GM12873 (cell line): ENCODE measurements around the gene CNST.

Experiments
- CTCF ChIP-seq: IDR thresholded peaks from 2 replicates; pipeline ENCODE4 v1.5.1; 2012; ENCODE audit warnings: low read depth, mild to moderate bottlenecking, moderate library complexity, low read length, control low read depth; ENCODE audit not compliant: insufficient read depth; ENCODE audit errors: missing control alignments

Gene CNST

GRCh38 chr1:246566128-246566812 lies at the start of gene CNST, which contains the start of gene TFB2M:
Gene CNST (plus strand): TSS chr1:246566456. CDS start chr1:246591563, 25,107 bp downstream.
Gene TFB2M (minus strand): TSS chr1:246566261. CDS start chr1:246566138, 123 bp downstream.
- no peak for TF ChIP-seq CTCF

GRCh38 chr1:246517391-246517790 lies 48.9 kb upstream of the CNST start:
- no peak for TF ChIP-seq CTCF

- TF ChIP-seq CTCF = no peak
These were observed 47.6 kb upstream of the CNST start for GRCh38 chr1:246518456-246519205.

- no peak for TF ChIP-seq CTCF
These were observed 46.7 kb upstream of the CNST start for GRCh38 chr1:246519514-246519913.

GRCh38 chr1:246526380-246526779 lies 39.9 kb upstream of the CNST start:
- TF ChIP-seq CTCF = no peak

GRCh38 chr1:246526915-246527314 lies 39.3 kb upstream of the CNST start:
- TF ChIP-seq CTCF = no peak

GRCh38 chr1:246527402-246528088 lies 38.7 kb upstream of the CNST start:
- TF ChIP-seq CTCF = no peak
